Activated T-cell treated with anti-CD3 and anti-CD28 coated beads, Interleukin-2, amount 50 U/mL, for 4 hours (primary cell): Measurements from ENCODE around the gene CD8A. TPM values are rescaled to one million over a fixed set of nuclear protein-coding genes. Genes with fewer than 3 reads are reported as not detected.
"Not testable (repeated sequence)": the region's sequence is repeated elsewhere in the genome, so short reads cannot be mapped to it uniquely, and the experiment has no call there.

Experiments used
- ATAC-seq, 2 donors: fragments of 200-7000 bp; cut with Tn5 transposase; one replicate each; pipeline ENCODE4 v1.10.0; 2021
- DNase-seq: peaks from one replicate; pipeline ENCODE4 v3.0.0-alpha.2; 2020
- H3K27me3 Mint-ChIP-seq: one replicate; pipeline ENCODE4 v1.8.0; 2021; ENCODE audit warnings: low read depth, mixed read lengths
- H3K36me3 Mint-ChIP-seq: one replicate; pipeline ENCODE4 v1.8.0; 2022; ENCODE audit warnings: mixed read lengths; ENCODE audit not compliant: insufficient read depth
- H3K4me1 Mint-ChIP-seq: one replicate; pipeline ENCODE4 v1.8.0; 2021; ENCODE audit warnings: low read depth, mixed read lengths
- H3K4me3 Mint-ChIP-seq: one replicate; pipeline ENCODE4 v1.8.0; 2021; ENCODE audit warnings: mild to moderate bottlenecking, moderate library complexity, mixed read lengths
- H3K9me3 Mint-ChIP-seq: one replicate; pipeline ENCODE4 v1.8.0; 2021; ENCODE audit warnings: mixed read lengths
- total RNA-seq, 3 donors: library from RNA; stranded (reverse); gene quantifications; one replicate each; pipeline ENCODE4 v1.2.1, GENCODE V29; 2021

Gene CD8A
- 100 to 1,000 TPM in 1 of 3 donors, 10 to 100 TPM in 2; 36.9 to 101 (median 78.6) TPM for total RNA-seq

GRCh38 chr2:86790676-86791572 lies at the start of gene CD8A:
Gene CD8A, minus strand, starts transcription at chr2:86790913. Its CDS starts 88 bp downstream, at chr2:86790825.
- Mint-ChIP-seq H3K4me3 (peak within 1 kb of the TSS; percentile 80), H3K4me1 (peaks cover 48% of the 10 kb centered on the region), H3K27me3 (peaks cover 69% of the 10 kb centered on the region), H3K9me3 (peaks cover 11% of the 10 kb centered on the region), H3K36me3 (peaks cover 2% of the 10 kb centered on the region)
- ATAC-seq (peak; percentile 51 to 54), DNase-seq (peak; percentile 49)

- not testable (repeated sequence) for ATAC-seq, H3K27me3 Mint-ChIP-seq, H3K4me3 Mint-ChIP-seq, DNase-seq, H3K36me3 Mint-ChIP-seq, H3K9me3 Mint-ChIP-seq
- peaks cover 23% of the 10 kb centered on the region for H3K4me1 Mint-ChIP-seq
These were observed 49.3 kb upstream of the CD8A start for GRCh38 chr2:86839871-86840548.

GRCh38 chr2:86839455-86839854 lies 48.7 kb upstream of the CD8A start:
- H3K4me1 Mint-ChIP-seq, result peaks cover 23% of the 10 kb centered on the region
- H3K27me3 Mint-ChIP-seq, DNase-seq, ATAC-seq, H3K9me3 Mint-ChIP-seq, H3K4me3 Mint-ChIP-seq, H3K36me3 Mint-ChIP-seq: not testable (repeated sequence)

GRCh38 chr2:86837714-86838113 lies 47.0 kb upstream of the CD8A start:
- H3K9me3 Mint-ChIP-seq, H3K4me3 Mint-ChIP-seq, H3K27me3 Mint-ChIP-seq, DNase-seq, H3K36me3 Mint-ChIP-seq: not testable (repeated sequence)
- ATAC-seq, result peak in 1 of 2 donors; percentile 11
- peaks cover 19% of the 10 kb centered on the region for H3K4me1 Mint-ChIP-seq

GRCh38 chr2:86836915-86837695 lies 46.4 kb upstream of the CD8A start:
- DNase-seq (peak; percentile 69), ATAC-seq (peak; percentile 69 to 71)
- peaks cover 19% of the 10 kb centered on the region for H3K4me1 Mint-ChIP-seq
- not testable (repeated sequence) for H3K9me3 Mint-ChIP-seq, H3K36me3 Mint-ChIP-seq, H3K27me3 Mint-ChIP-seq
- H3K4me3 Mint-ChIP-seq, result peak overlapping the region; percentile 37

GRCh38 chr2:86835548-86835889 lies 44.8 kb upstream of the CD8A start:
- H3K36me3 Mint-ChIP-seq, ATAC-seq, H3K27me3 Mint-ChIP-seq: not testable (repeated sequence)

GRCh38 chr2:86833315-86833714 lies 42.6 kb upstream of the CD8A start:
- no peaks in the 10 kb centered on the region for H3K36me3 Mint-ChIP-seq
- H3K4me3 Mint-ChIP-seq, result no peak overlapping the region
- H3K9me3 Mint-ChIP-seq, result no peaks in the 10 kb centered on the region
- DNase-seq (no peak), ATAC-seq (no peak)
- peaks cover 17% of the 10 kb centered on the region for H3K4me1 Mint-ChIP-seq
- H3K27me3 Mint-ChIP-seq, result peaks cover 7% of the 10 kb centered on the region

More at GRCh38 chr2:86835548-86835889, 44.8 kb upstream of the CD8A start:
- not testable (repeated sequence) for H3K9me3 Mint-ChIP-seq, DNase-seq, H3K4me3 Mint-ChIP-seq
- peaks cover 17% of the 10 kb centered on the region for H3K4me1 Mint-ChIP-seq

GRCh38 chr2:86832334-86833096 lies 41.8 kb upstream of the CD8A start:
- DNase-seq (no peak), ATAC-seq (no peak)
- Mint-ChIP-seq H3K36me3 (no peaks in the 10 kb centered on the region), H3K4me1 (peaks cover 12% of the 10 kb centered on the region), H3K27me3 (peaks cover 7% of the 10 kb centered on the region), H3K9me3 (no peaks in the 10 kb centered on the region), H3K4me3 (no peak overlapping the region)

- no peak for ATAC-seq
- H3K4me1 Mint-ChIP-seq, result peaks cover 7% of the 10 kb centered on the region
- H3K36me3 Mint-ChIP-seq, result no peaks in the 10 kb centered on the region
- DNase-seq, result no peak
- peaks cover 7% of the 10 kb centered on the region for H3K27me3 Mint-ChIP-seq
- no peaks in the 10 kb centered on the region for H3K9me3 Mint-ChIP-seq
- no peak overlapping the region for H3K4me3 Mint-ChIP-seq
These were observed 40.8 kb upstream of the CD8A start for GRCh38 chr2:86831537-86831936.

- ATAC-seq (no peak), DNase-seq (no peak)
- H3K27me3 Mint-ChIP-seq, result peaks cover 5% of the 10 kb centered on the region
- peaks cover 3% of the 10 kb centered on the region for H3K36me3 Mint-ChIP-seq
- peak overlapping the region; percentile 7 for H3K4me3 Mint-ChIP-seq
- H3K9me3 Mint-ChIP-seq, result peaks cover 5% of the 10 kb centered on the region
- peaks cover 18% of the 10 kb centered on the region for H3K4me1 Mint-ChIP-seq
These were observed 36.2 kb upstream of the CD8A start for GRCh38 chr2:86826951-86827350.

- Mint-ChIP-seq H3K27me3 (peaks cover 1% of the 10 kb centered on the region), H3K4me1 (peaks cover 18% of the 10 kb centered on the region), H3K4me3 (peak overlapping the region; percentile 48), H3K36me3 (peaks cover 3% of the 10 kb centered on the region), H3K9me3 (peaks cover 5% of the 10 kb centered on the region)
- no peak for DNase-seq
- peak; percentile 76 for ATAC-seq
These were observed 35.1 kb upstream of the CD8A start for GRCh38 chr2:86825693-86826381.

GRCh38 chr2:86825036-86825692 lies 34.5 kb upstream of the CD8A start:
- H3K36me3 Mint-ChIP-seq, result peaks cover 3% of the 10 kb centered on the region
- H3K27me3 Mint-ChIP-seq, result peaks cover 1% of the 10 kb centered on the region
- ATAC-seq (peak; percentile 3 to 5), DNase-seq (no peak)
- peak overlapping the region; percentile 48 for H3K4me3 Mint-ChIP-seq
- H3K9me3 Mint-ChIP-seq, result peaks cover 5% of the 10 kb centered on the region
- H3K4me1 Mint-ChIP-seq, result peaks cover 18% of the 10 kb centered on the region
